Kasumi-1 (cell line): ENCODE data around the gene CCNYL1.
A peak's percentile ranks its signal among the peaks of the same experiment; 100 is the strongest.
"Not testable (repeated sequence)": the region's sequence is repeated elsewhere in the genome, so short reads cannot be mapped to it uniquely, and the experiment has no call there.

Source experiments
- DNase-seq, 2 experiments: peaks; one replicate each; lab custom pipeline; 2025; lab: John Stamatoyannopoulos, UW

Gene CCNYL1

GRCh38 chr2:207710814-207711740 lies at the start of gene CCNYL1:
Gene CCNYL1, plus strand, starts transcription at chr2:207711640. Its CDS starts 257 bp downstream, at chr2:207711897.
- peak; percentile 83 to 86 for DNase-seq

GRCh38 chr2:207662203-207662602 lies 49.2 kb upstream of the CCNYL1 start:
- no peak for DNase-seq

- no peak for DNase-seq
Measured at GRCh38 chr2:207663870-207664545, 47.4 kb upstream of the CCNYL1 start.

- DNase-seq = no peak
Measured at GRCh38 chr2:207670887-207671286, 40.6 kb upstream of the CCNYL1 start.

GRCh38 chr2:207673431-207673830 lies 38.0 kb upstream of the CCNYL1 start:
- DNase-seq = no peak

- no peak for DNase-seq
Measured at GRCh38 chr2:207674266-207674774, 37.1 kb upstream of the CCNYL1 start.

GRCh38 chr2:207674826-207675225 lies 36.6 kb upstream of the CCNYL1 start:
- no peak for DNase-seq

- no peak for DNase-seq
Measured at GRCh38 chr2:207676827-207677354, 34.5 kb upstream of the CCNYL1 start.

- no peak for DNase-seq
Measured at GRCh38 chr2:207681431-207681830, 30.0 kb upstream of the CCNYL1 start.

- DNase-seq = no peak
Measured at GRCh38 chr2:207682557-207682956, 28.9 kb upstream of the CCNYL1 start.

- no peak for DNase-seq
Measured at GRCh38 chr2:207683438-207683837, 28.0 kb upstream of the CCNYL1 start.

- no peak for DNase-seq
Measured at GRCh38 chr2:207683879-207684627, 27.4 kb upstream of the CCNYL1 start.

- DNase-seq = no peak
Measured at GRCh38 chr2:207686812-207687211, 24.6 kb upstream of the CCNYL1 start.

- no peak for DNase-seq
Measured at GRCh38 chr2:207688597-207688996, 22.8 kb upstream of the CCNYL1 start.

GRCh38 chr2:207690845-207691461 lies 20.5 kb upstream of the CCNYL1 start:
- not testable (repeated sequence) for DNase-seq

GRCh38 chr2:207692206-207693065 lies 19.0 kb upstream of the CCNYL1 start:
- peak in 1 of 2 experiments; percentile 8 for DNase-seq

- no peak for DNase-seq
Measured at GRCh38 chr2:207693641-207694249, 17.7 kb upstream of the CCNYL1 start.

GRCh38 chr2:207694811-207695281 lies 16.6 kb upstream of the CCNYL1 start:
- no peak for DNase-seq

GRCh38 chr2:207695293-207695692 lies 16.1 kb upstream of the CCNYL1 start:
- DNase-seq = no peak

- DNase-seq = not testable (repeated sequence)
Measured at GRCh38 chr2:207696911-207697310, 14.5 kb upstream of the CCNYL1 start.
